Fibroblast of pulmonary artery (primary cell): ENCODE measurements around the gene PPP1R3G.
A peak's percentile ranks its signal among the peaks of the same experiment; 100 is the strongest.

ENCODE experiments used
- DNase-seq: peaks from one replicate; pipeline ENCODE4 v3.0.0-alpha.2; 2010; ENCODE audit warnings: low read depth
- H3K4me3 ChIP-seq: replicated peaks from 2 replicates; pipeline ENCODE4 v1.5.1; 2011; ENCODE audit warnings: low read depth, mild to moderate bottlenecking, control low read depth, low read length, moderate library complexity
- TF ChIP-seq, protein P1 (sequence below): IDR thresholded peaks from 2 replicates; pipeline ENCODE4 v1.5.1; 2011; ENCODE audit warnings: mild to moderate bottlenecking, control low read depth, low read length, inconsistent platforms; ENCODE audit errors: missing control alignments

The PPP1R3G gene

DNA sequence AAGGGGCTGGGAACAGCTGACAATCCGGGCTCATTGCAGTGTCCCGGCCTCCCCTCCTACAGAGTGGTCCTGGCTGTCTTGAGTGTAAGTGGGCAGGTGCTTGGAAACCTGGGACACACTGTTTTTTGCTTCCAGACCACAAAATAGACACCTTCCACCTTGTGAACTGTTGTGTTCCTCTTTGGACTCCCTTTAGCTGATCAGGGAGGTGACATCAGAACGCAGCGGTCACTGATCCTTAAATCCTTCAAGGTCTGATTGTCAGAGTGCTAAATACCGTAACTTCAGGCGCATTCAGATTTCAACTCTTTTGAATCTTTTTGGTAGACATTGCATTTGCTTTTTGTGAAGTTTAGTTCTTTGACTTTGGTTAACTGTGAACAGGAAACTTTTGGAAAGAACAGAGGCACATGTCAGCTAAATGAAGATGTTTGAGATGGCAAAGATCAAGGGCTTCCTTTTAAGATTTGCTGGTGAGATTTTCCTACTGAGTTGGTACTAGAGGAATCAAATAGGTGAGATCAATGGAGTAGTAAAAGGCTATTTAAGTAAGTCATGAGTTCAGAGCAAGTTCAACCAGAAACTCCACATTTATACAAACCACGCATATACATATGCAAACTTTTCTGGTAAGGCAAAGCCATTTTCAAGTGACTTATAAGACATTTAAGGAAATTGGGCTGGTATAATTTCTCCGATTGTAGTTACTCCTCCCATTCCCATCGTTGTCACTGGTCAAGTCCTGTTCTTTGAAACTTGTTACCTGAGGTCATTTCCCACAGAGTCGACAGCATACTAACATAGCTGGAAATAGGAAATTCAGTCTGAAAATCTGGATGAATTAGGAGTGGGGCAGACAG is 6.3 kb downstream of the PPP1R3G start:
- no peak for DNase-seq
- TF ChIP-seq, protein P1, sequence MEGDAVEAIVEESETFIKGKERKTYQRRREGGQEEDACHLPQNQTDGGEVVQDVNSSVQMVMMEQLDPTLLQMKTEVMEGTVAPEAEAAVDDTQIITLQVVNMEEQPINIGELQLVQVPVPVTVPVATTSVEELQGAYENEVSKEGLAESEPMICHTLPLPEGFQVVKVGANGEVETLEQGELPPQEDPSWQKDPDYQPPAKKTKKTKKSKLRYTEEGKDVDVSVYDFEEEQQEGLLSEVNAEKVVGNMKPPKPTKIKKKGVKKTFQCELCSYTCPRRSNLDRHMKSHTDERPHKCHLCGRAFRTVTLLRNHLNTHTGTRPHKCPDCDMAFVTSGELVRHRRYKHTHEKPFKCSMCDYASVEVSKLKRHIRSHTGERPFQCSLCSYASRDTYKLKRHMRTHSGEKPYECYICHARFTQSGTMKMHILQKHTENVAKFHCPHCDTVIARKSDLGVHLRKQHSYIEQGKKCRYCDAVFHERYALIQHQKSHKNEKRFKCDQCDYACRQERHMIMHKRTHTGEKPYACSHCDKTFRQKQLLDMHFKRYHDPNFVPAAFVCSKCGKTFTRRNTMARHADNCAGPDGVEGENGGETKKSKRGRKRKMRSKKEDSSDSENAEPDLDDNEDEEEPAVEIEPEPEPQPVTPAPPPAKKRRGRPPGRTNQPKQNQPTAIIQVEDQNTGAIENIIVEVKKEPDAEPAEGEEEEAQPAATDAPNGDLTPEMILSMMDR: no peak
- no peak overlapping the region for H3K4me3 ChIP-seq

DNA sequence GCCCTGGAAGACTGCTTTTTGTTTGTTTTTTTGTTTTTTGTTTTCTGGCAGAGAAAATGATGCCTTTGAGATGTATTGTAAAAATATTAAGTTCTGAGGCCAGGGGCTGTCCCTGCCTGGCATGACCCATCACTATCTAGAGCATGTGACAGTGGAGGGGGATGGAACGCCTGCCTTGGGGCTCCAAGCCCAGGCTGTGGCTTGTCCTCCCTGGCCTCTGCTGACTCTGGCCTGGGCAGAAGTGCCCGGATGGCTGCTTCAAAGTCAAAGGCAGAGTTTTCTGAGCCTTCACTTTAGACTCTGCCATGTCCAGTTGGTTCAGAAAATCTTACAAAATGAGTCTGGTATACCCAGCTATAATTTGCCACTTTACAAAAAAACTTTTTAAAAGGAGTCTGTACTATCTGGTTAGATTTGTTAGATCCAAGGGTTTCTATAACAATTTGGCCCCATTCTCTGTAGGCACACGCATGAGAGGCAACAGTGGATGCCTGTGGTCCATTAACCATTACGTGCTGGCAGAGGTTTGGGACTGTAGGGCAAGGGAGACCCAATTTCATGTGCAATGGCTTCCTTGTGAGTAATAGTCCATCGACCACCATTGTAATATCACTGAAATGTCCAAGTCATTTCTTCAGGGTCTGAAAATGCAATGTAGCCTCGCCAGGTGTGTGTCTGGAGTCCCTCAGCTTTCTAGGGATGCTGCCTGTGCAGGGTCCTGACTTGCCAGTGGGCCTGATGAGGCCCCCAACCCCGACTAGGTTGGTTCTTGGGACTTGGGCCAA is 8.3 kb downstream of the PPP1R3G start:
- DNase-seq: no peak
- H3K4me3 ChIP-seq: no peak overlapping the region
- TF ChIP-seq, protein P1: no peak

DNA sequence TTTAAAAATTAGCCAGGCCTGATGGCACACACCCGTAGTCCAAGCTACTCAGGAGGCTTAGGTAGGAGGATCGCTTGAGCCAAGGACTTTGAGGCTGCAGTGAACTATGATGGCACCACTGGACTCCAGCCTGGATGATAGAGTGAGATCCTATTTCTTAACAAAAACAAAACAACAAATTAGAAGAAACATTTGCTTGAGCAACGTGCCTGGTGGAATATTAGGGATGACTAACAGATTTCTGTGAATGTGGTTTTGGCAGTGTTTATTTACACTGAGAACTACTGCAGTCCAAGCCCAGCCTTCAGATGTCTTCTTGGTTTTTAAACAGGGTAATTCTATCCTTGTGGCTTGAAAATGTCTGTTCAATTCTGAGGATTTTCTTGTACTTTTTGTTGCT is 9.2 kb downstream of the PPP1R3G start:
- DNase-seq: peak; percentile 84
- no peak overlapping the region for H3K4me3 ChIP-seq
- TF ChIP-seq, protein P1: no peak

DNA sequence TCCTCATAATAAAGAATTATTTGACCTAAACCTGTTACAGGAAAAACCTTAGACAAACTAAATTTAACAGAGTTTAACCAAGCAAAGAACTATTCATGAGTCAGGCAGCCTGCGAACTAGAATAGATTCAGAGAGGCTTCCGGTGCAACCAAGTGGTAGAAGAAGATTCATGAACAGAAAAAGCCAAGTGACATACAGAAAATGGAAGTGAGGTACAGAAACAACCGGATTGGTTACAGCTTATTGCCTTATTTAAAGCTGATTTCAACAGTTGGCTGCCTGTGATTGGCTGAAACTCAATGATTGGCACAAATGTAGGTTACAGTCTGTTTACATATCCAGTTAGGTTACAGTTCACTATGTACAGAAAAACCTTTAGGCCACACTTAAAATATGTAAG is 10.1 kb downstream of the PPP1R3G start:
- DNase-seq: no peak
- TF ChIP-seq, protein P1: no peak
- no peak overlapping the region for H3K4me3 ChIP-seq

DNA sequence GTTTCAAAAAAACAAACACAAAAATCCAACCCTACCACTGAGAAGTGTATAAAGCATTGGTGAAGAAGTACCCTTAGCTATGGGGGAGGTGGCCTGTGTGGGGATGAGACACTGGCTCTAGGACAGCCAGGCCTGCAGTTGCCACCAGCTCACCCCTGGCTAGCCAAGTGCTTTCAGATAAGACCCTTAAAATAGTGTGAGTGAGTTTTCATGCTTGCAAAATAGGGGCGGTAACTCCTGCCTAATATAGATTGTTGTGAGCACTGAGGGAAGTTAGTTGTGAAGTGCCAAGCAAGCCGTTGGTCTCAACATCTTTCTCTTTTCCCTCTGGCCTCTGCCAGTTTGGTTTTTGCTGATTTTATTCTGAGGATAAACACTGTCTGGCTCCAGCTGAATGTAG is 11.3 kb downstream of the PPP1R3G start:
- no peak for DNase-seq
- H3K4me3 ChIP-seq: no peak overlapping the region
- TF ChIP-seq, protein P1: no peak

DNA sequence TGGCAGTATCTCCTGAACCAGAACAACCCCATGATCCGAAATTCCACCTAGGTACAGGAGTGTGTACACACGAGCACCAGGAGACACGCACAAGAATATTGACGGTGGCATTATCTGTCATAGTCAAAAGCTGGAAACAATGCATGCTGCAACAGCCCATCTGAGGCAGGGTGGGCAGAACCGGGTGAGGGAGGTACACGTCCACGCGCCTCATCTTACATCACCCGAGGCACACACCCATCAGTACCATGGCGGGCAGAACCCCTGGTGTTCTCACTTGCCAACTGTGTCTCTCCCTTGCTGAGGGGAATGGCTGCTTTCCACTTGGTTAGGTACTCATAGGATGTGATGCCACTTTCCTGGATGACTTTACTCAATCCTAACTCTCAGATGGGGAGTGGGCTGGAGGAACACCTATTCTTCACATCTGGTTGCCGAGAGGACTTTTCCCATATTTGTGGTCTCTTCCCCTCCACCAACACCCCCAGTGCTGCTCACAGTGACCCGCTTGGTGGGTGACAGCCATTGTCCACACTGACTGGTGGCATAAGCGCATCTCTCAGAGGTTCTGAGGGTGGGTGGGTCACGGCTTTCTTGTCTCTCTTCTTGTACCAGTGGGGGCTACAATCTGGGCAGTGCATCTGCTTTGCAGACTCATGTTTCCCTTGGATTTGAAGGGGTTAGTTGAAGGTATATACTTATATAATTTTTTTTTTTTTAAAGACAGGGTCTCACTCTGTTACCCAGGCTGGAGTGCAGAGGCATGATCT is 13.5 kb downstream of the PPP1R3G start:
- no peak for DNase-seq
- TF ChIP-seq, protein P1: no peak
- H3K4me3 ChIP-seq: no peak overlapping the region
